PFSK-1 (cell line): ENCODE data around the gene NUP107.

Experiments used
- FOXP2 ChIP-seq: optimal IDR thresholded peaks from 2 replicates; pipeline ENCODE3; 2011; ENCODE audit warnings: borderline replicate concordance, control low read depth, inconsistent platforms; ENCODE audit not compliant: insufficient read depth; ENCODE audit errors: extremely low read length, extremely low read depth
- POLR2AphosphoS5 ChIP-seq: IDR thresholded peaks from 2 replicates; pipeline ENCODE4 v1.6.1; 2012; ENCODE audit warnings: low read depth, mild to moderate bottlenecking, control low read depth, low read length, moderate library complexity
- REST ChIP-seq, 2 experiments: IDR thresholded peaks; 2 replicates each; pipeline versions ENCODE4 v1.6.1 to v1.8.0; 2011 to 2012; ENCODE audit warnings: low read depth in 2 of 2, low read length in 2 of 2, control low read depth in 1 of 2, inconsistent platforms in 1 of 2, mild to moderate bottlenecking in 1 of 2, moderate library complexity in 1 of 2; ENCODE audit not compliant: insufficient read depth in 1 of 2
- SIN3A ChIP-seq: IDR thresholded peaks from 2 replicates; pipeline ENCODE4 v1.6.1; 2012; ENCODE audit warnings: mild to moderate bottlenecking, low read length, moderate library complexity, borderline replicate concordance; ENCODE audit not compliant: insufficient read depth
- TAF1 ChIP-seq: IDR thresholded peaks from 2 replicates; pipeline ENCODE4 v1.6.1; 2012; ENCODE audit warnings: low read length, control low read depth, borderline replicate concordance; ENCODE audit not compliant: insufficient read depth

- no peak; the same call in none of the 2 replicates for TF ChIP-seq POLR2AphosphoS5
- no peak; a peak in 1 of 4 replicates for TF ChIP-seq REST (IDR thresholded peaks at IDR 0.05; ENCODE audit: insufficient read depth in 1 of 2, low read depth in 2 of 2, low read length in 2 of 2)
- TF ChIP-seq SIN3A, result no peak
- no peak; the same call in 1 of the 2 replicates for TF ChIP-seq TAF1
- no peak for TF ChIP-seq FOXP2
Observed at GRCh38 chr12:68746572-68747180, 59.9 kb downstream of the NUP107 start.
